GM19324 (cell line): Measurements from ENCODE around the gene RNU6-7.

Experiments used
- ATAC-seq: cut with Tn5 transposase; IDR thresholded peaks from one replicate; pipeline ENCODE4 v1.9.1; 2021; ENCODE audit warnings: mild to moderate bottlenecking, moderate library complexity; ENCODE audit not compliant: unreplicated experiment, low FRiP score

RNU6-7 gene

DNA sequence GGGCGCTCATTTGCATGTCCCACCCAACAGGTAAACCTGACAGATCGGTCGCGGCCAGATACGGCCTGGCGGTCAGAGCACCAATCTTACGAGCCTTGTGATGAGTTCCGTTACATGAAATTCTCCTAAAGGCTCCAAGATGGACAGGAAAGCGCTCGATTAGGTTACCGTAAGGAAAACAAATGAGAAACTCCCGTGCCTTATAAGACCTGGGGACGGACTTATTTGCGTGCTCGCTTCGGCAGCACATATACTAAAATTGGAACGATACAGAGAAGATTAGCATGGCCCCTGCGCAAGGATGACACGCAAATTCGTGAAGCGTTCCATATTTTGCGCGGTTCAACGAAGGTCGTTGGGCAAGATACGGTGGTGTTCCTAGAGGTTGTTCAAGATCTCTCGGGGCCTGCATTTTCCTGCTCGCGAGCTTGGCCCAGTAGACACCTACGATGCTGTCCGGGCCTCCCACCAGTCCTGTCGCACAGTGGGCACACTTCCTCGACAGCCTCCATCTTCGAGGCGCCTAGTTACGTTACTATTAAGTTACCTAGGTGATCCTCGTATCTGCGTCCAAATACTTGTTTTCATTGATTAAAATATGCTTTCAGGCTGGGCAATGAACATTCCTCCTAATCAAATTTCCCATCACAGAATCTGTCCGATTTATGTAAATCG is at the start of gene RNU6-7:
RNU6-7 (plus strand) TSS at position 230 of the 675 bp plus-strand sequence.
- no peak for ATAC-seq

DNA sequence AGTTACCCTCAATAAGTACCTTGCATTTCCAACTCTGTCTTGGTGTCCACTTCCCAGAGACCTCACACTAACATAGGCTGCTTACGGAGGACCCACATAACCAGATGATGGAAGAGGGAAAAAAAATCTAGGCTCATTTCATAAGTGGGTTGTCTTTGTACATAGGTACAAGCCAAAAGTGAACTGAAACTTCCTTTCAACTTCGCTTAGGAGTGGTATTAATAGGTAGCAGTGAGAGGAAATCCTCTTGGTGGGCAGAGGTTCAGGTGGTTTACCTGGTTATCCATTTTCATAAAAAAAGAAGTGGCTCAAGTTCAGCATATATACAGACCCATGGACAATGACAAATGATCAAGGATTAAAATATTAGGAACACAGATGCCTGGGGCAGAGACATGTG is 35.8 kb upstream of the RNU6-7 start:
- no peak for ATAC-seq

DNA sequence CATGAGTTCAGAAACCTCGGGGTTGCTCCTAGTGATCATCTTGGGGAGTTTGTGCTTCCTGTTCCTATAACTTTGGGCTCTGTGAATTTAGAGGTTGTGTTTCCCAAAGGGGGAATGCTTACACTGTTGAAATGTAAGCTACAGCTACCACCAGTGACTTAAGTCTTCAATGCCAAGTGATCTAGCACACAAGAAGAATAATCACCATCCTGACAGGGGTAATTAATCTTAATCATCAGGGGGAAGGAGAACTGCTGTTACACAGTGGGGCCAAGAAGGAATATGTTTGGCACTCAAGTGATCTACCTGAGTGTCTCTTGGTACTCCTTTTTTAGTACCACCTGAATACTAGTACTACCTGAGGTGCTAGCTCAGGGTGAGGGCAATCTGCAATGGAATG is 34.9 kb upstream of the RNU6-7 start:
- ATAC-seq: no peak

DNA sequence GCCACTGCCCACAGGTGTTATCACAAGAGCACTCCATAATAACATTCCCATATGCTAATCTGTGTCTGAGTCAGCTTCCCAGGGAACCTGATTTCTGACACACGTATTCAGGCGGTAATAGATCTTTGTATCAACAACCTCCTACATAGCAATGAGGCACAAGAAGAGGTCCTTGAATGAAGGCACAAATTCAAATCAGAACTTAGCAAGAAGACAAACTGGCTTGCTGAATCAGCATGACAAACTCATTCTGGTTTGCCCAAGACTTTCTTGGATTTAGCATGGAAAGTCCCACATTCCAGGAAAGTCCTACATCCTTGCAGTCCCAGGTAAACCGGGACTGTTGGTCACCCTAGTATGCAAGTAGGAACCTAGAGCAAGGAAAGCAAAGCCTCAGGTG is 33.9 kb upstream of the RNU6-7 start:
- no peak for ATAC-seq

DNA sequence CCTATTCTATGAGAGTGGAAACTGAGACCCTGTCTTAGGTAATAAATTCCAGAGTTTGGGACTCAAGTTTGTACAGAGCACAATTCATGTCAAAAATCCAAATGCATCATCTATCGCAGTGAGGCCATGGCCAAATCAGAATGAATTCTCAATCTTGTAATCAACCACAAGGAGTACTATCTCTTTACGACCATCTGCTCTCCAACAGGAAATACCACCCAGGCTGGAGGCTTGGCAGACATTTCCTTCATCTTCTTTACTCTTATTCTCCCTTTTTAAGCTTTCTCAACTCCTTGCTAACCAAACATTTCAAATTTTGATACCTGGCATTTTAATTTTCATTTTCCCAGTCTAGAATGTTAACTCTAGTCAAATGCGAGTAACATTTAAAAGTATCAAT is 32.7 kb upstream of the RNU6-7 start:
- no peak for ATAC-seq

DNA sequence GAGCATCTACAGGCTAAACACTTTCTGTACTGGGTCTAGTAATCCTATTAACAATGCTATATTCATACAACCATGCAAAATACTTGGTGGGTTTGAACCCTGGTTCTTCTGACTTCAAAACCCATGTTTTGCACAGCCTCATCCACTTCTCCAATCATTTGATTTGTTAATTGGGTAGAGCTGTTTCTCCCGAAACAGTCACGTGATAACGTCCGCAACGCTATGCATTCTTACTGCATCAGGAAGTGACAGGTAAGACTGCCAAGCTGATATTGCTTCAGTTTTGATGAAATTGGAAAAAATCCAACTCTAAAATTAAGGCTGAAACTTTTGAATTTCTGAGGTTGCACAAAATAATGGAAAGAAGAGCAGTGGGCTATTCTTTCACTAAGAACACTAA is 30.4 kb upstream of the RNU6-7 start:
- no peak for ATAC-seq

DNA sequence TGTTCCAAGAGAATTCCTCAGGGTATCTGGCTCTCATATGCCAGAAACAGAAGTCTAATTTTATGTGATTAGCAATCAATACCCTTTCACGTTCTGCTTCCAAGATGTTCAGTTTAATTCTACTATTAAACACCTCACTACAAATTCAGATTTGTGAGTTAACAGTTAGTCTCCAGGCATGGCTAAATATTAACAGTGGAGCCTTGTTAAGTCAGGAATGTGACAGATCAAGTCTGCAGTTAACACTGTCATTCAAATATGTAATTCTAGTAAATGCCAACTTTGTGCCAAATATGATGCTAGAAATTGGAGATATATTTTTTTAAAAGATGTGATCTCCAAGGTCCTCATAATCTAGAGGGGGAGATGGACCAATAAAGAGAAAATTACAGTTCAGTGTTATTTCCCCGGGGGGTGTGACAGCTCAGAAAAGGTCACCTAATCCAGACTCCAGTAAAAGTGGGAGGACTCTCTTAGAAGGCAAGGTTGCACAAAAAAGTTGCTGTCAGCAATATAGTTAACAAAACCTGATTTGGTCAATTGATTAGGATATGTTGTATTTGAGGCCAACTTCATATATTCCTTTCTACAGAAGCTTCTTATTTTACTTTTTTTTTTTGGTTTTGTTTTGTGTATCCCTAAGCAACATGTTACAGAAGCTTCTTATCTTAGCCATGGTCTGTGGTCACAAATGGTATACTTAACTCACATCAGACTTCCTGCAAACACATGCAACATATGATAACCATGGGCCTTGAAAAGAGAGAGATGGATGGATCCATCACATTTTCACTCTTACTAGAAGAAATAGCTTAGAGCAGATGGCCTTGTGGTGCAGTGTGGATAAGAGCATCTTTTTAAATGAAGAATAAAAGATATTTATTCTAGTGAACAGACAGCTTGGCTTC is 18.4 kb upstream of the RNU6-7 start:
- no peak for ATAC-seq

DNA sequence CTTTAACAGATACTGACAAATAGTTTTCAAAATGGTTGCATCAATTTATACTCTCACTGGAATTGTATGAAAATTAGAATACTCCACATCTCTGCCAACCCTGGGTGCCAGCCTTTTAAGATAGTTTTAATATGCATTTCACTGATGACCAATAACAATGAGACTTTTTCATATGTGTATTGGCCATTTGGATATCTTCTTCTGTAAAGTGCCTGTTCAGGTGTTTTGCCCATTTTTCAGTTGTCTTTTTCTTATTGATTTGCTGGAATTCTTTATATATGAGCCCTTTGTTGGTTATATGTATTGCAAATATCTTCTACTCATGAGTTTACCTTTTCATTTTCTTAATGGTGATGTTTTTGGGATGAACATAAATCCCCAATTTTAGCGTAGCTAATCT is 16.7 kb upstream of the RNU6-7 start:
- ATAC-seq: no peak

DNA sequence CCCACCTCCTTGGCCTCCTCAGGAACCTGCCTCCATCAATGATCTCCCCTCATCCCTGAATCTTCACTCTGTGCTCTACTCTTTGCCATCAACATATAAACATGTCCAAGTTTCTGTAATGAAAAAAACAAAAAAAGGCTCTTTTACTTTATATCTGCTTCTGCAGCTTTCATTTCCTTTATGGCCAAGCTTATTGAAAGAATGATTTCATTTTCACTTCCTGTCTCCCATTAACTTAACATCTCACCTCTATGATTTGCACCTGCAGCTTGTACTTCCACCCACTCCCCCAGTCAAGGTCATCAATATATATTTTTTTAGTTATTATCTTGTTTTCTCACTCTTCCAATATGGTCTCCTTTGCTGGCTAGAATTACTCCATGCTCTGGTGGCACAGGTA is 15.6 kb upstream of the RNU6-7 start:
- no peak for ATAC-seq

DNA sequence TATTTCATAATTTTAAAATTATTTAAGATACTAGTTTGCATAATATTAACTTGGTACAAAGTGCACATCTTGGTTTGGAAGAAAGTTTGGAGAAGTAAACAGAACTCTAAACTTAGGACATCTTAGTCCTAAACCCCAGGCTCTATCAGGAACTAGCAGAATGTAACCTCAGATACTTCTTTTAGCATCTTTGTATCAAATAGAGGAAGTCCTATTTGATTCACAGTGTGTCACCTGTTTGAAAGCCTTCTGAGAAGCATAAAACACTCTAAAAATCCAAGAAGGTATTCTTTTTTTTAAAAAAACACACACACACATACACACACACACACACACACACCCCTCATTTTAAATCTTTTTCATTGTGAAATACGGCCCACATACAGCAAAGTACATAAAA is 12.0 kb upstream of the RNU6-7 start:
- no peak for ATAC-seq

DNA sequence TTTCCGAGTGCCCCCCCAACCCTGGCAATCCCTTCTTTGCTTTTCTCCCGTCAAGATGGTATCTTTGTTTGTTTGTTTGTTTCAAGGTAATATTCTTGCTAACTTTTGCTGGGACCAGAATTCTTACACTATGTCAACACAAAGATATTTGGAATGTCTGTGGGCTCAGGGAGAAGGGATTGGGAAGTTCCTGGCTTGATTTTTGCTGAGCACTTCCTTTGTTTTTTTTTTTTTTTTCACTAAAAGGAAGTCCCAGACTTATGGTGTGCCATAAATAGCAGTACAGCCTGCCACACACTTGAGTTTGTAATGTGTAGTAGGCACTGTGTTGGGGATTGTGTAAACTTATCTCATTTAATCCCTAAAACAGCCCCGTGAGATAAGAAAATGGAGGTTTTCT is 11.2 kb upstream of the RNU6-7 start:
- no peak for ATAC-seq

DNA sequence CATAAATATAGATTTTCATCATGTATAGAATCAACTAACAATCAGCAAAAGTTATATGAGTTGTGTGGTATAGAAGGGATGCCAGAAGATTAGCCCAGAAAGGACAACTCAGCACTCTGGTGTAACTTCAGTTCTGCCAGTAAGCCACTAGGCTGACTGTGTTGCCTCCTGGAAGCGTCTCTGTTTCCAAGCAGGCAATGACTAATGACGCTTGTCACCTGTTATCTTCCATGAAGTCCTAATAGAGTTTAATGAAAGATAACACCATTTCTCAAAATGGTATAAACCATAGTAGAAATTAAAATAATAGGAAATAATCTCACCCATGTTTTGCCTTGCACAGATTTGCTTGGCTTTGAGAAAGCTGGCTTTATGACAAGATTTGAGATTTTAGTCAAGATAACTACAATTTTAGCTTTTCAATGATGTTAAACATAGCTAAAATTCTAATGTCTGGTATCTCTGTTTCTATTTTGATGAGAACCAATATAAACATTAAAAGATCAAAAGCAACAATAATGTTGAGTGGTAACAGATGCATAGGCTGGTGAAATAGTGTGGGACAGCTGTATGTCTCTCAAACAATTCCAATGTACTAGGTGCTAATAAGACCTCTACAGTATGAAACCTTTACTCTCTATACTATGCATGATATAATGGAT is 9.0 kb upstream of the RNU6-7 start:
- no peak for ATAC-seq

DNA sequence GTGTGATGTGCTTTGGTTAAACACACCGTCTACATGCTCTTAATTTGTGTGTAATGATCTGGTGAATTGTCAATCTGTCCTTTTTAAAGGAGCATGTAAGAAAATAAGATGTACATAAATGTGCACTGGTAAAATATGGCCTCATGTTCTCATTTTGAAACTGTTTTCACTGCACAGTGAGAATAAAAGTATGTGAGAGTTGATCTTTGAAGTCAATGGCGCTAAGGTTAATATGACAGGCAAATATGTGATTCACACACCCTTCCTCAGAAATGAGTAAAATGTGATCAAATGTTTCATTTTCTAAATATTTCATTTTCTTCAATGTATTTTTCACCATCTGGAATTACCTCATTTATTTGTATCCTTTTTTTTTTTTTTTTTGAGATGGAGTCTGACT is 8.3 kb upstream of the RNU6-7 start:
- ATAC-seq: no peak

DNA sequence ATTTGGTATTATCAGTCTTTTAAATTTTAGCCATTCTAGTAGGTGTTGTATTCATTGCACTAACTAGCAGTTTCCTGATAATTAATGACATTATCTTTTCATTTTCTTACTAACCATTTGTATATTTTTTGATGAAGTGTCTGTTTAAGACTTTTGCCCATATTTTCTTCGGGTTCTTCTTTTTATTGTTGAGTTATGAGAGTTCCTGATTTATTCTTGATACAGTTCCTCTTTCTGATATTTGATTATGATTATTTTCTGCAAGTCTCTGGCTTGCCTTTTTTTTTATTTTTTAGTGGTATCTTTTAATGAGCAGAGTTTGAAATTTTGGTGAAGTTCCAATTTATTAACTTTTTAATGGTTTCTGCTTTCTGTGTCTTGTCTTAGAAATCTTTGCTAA is 6.2 kb upstream of the RNU6-7 start:
- ATAC-seq: no peak

DNA sequence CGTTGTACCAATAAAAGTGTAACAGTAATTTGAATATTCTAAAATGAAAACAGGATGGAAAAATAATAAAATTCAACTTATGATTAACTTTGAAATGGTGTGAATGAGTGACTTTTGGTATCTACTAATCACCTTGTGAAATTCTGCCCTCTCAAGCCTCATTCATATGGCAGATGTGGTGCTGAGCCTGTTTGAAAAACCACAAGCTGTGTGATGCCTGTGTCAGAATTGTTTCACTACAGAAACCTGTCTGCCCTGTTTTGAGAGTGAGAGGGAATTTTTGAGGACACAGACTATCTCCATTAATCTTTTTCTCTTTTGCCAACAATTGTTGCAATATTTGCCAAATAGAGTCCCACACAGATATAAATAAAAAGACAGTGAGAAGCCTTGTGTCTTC is 3.9 kb upstream of the RNU6-7 start:
- peak; percentile 30 for ATAC-seq

DNA sequence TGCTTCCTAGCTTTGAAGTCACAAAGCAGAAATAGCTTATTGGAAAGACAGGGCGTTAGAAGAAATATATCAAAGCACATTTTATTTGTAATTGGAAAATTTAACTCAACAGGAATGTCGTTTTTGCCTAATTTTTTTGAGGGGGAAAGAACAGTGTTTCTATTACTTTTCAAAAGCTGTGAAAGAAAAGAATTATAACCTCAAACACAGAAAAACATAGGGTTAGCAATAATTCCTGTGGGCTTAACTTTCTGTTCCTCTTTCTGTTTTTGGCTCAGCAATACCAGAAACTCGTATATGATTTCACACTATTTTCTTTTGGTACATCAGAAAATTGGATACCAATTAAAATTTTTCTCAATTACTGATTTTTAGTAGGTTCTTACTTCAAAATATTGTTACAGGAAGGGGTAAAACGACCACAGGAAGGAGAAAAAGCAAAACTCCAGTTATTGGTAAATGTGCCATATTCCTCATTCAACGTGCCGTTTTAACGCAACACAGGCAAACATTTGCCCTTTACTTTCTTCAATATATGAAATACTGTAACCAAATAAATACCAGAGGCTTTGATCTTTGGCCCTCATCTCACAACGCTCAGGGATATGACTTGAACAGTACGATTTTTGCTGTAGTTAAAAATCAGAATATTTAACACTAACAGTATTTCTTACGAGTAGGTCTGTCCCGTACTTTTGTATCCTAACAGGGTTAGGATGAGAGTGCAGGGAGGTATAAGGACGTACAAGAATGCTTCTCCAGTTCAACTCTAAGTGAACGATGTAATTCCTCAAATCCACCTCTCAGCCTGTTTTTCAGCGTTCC is 1.3 kb upstream of the RNU6-7 start:
- no peak for ATAC-seq

DNA sequence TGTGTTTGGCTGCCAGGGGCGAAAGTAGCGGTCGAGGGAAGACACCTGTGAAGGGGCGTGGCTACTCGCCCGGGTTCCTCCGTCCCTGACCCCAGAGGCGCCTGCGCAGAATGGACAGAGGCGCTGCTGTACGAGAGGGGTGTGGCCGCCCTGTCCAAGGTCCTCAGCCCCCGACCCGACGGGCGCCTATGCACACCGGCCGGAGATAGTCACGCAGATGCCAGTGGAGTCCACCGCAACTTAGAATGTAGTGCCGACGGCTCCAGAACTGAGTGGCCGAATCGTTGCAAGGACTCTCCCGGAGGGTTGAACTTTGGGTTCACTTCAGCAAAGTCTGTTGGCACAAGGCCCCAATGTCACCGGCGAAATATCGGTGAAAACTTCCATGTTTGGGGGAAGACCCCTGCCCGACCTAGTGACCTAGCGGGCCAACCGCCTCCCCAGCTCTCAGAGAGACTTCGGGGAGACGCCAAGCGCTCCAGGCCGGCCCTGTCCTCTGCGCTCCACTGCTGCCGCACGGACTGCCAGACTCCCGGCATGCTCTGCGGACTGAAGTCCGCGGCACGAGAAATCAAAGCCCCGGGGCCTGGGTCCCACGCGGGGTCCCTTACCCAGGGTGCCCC is 541 bp upstream of the RNU6-7 start:
- peak; percentile 70 for ATAC-seq

DNA sequence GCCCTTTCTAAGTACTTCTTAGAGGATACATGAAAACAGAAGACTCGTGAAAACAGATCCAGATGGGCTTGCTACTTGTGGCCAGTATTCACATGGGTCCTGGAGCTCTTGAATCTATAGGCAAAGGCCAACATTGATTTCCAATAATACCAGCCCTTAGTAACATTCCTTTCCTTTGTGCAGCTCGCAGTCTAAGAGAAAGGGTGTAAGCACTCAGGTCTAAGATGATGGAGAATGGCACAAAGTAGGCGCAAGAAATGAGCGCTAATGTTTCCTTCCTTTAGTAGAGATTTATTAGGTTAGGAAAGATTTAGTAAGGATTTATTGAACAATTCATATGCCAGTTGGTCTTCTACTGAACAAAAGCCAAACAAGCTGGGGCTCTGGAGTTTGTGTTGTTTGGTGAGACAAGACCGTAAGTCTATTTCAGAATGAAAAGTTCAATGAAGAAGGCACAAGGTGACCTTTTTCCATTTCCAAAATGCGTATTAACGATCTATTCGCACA is 699 bp downstream of the RNU6-7 start:
- no peak for ATAC-seq

DNA sequence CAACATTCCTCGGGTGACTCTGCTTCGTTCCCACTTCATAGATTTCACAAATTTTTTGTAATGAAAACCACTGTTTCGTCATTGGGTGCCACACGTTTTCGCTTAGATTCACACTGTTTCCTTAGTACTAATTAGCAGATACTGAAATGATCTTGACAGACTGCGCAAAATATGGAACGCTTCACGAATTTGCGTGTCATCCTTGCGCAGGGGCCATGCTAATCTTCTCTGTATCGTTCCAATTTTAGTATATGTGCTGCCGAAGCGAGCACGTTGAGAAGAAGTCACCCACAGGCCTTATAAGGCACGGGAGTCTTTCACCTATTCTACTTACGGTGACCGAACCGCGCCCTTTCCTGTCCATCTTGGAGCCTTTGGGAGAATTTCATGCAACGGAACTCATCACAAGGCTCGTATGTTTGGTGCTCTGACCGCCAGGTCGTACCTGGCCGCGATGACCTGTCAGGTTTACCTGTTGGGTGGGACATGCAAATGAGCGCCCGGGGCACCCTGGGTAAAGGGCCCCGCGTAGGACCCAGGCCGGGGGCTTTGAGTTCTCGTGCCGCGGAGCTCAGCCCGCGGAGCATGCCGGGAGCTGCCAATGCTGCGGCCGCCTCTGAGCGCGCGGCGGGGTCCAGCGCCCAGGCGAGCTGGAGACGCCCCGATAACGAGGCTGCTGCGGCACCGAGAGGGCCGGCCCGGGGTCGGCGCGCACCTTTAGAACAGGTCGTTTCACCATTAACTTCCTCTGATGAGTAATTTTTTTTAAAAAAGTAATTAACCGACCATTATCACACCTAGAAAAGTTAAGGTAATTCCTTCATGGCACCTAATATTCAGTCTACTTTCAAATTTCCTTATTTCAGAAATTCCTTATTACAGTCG is 1.4 kb downstream of the RNU6-7 start, which contains the start of gene RNU6-8:
RNU6-8 (minus strand) TSS at position 272 of the 885 bp plus-strand sequence.
- peak; percentile 76 for ATAC-seq
